Fibroblast of villous mesenchyme (primary cell): ENCODE results near the gene CASKIN1. TPM values are rescaled to one million over a fixed set of nuclear protein-coding genes. Genes with fewer than 3 reads are reported as not detected.

ENCODE experiments used
- DNase-seq: peaks from one replicate; pipeline ENCODE4 v3.0.0-alpha.2; 2010; ENCODE audit warnings: low read depth
- H3K4me3 ChIP-seq: 2 replicates; pipeline ENCODE4 v1.5.1; 2011; ENCODE audit warnings: low read depth, mild to moderate bottlenecking, low read length
- total RNA-seq: library from RNA; depleted of rRNA; stranded (reverse); fragments of >200 nt; gene quantifications from 2 replicates; pipeline ENCODE4 v1.2.3, GENCODE V29; 2012
- TF ChIP-seq, protein P1 (sequence below): IDR thresholded peaks from 2 replicates; pipeline ENCODE4 v1.5.1; 2012; ENCODE audit warnings: low read depth, mild to moderate bottlenecking, low read length; ENCODE audit not compliant: insufficient read depth

CASKIN1 gene
- total RNA-seq, 1 donor = 0.86 TPM

DNA sequence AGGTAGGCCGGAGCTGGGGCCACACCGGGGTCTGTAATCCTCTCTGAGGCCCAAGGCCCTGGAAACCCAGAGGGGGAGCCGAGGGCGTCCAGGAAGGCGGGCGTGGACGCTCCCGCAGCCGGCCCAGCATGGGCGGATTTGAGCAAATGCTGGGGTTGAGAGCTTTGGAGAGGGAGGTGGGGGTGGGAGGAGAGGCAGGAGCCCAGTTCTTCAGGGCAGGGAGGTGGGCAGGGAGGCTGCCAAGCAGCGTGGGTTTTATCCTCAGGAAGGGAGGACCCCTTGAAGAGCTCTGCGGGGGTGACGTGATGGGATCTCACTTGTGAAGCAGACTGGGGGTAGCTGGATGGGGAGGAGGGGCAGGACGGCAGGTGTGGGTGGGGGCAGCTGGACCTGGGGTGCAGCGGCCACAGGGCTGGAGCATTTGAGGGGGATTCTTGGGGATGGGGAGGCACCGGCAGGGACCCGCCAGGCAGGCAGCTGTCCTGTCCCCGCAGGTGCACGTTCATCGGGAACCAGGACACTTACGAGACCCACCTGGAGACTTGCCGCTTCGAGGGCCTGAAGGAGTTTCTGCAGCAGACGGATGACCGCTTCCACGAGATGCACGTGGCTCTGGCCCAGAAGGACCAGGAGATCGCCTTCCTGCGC lies 23.6 kb downstream of the CASKIN1 start:
- H3K4me3 ChIP-seq = no peak overlapping the region
- DNase-seq = no peak

DNA sequence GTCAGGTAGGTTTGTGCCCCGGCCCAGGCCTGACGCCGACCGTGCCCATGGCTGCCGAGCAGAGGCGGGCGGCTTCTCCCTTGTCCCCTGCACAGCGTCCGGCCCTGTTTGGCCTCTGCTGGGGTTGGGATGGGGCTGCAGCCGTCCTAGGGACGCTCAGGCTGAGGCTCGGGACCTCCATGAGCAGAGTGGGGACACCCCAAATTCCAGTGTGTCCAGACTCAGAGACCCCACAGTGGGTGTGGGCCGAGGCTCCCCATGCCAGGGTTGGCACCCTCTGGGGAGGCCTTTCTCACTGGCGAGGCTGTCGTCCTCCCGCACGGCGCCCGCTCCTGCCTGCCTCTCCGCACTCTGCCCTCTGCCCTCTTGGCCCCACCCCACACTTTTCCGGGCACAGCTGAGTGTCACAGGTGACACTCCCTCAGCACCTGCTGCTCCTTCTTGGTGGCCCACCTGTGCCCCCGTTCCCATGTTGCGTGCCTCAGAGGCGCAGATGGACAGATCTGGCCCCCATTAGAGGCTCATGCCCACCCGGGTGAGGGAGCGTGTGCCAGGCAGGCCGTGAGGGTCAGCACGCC lies 24.7 kb downstream of the CASKIN1 start:
- TF ChIP-seq, protein P1, sequence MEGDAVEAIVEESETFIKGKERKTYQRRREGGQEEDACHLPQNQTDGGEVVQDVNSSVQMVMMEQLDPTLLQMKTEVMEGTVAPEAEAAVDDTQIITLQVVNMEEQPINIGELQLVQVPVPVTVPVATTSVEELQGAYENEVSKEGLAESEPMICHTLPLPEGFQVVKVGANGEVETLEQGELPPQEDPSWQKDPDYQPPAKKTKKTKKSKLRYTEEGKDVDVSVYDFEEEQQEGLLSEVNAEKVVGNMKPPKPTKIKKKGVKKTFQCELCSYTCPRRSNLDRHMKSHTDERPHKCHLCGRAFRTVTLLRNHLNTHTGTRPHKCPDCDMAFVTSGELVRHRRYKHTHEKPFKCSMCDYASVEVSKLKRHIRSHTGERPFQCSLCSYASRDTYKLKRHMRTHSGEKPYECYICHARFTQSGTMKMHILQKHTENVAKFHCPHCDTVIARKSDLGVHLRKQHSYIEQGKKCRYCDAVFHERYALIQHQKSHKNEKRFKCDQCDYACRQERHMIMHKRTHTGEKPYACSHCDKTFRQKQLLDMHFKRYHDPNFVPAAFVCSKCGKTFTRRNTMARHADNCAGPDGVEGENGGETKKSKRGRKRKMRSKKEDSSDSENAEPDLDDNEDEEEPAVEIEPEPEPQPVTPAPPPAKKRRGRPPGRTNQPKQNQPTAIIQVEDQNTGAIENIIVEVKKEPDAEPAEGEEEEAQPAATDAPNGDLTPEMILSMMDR = no peak
- no peak for DNase-seq
- H3K4me3 ChIP-seq = no peak overlapping the region

More for the DNA sequence above, 23.6 kb downstream of the CASKIN1 start:
- TF ChIP-seq, protein P1 = no peak

DNA sequence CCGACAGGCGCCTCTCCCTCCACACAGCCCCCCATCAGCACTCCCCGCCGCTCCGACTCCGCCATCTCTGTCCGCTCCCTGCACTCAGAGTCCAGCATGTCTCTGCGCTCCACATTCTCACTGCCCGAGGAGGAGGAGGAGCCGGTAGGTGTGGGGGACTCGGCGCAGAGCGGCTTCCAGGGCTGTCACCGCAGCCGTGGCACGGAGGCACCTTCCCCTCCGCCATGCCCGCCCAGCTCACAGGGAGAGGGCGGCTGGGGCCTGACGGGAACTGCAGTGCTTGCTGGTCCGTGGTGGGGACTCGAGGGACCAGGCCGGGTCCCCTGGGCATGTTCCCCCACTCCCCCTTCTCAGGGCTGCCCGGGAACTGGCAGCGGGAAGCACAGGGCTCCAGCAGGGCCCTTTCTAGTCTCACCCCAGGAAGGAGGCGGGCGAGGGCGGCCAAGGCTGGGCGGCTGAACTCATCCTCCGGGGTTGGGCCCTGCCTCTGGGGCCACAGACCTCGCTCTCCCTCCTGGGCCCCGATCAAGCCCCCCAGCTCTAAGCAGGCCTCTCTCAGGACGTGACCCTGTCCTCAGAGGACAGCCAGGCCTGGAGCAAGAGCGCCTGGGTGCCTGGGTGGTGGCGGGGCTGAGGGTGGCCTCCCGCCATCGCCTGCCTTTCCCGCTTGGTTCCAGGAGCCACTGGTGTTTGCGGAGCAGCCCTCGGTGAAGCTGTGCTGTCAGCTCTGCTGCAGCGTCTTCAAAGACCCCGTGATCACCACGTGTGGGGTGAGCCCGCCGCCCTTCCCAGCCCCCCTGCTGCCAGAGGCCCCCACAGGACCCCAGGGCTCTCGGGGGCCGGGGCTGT lies 25.6 kb downstream of the CASKIN1 start:
- TF ChIP-seq, protein P1 = no peak
- DNase-seq = no peak
- H3K4me3 ChIP-seq = no peak overlapping the region

DNA sequence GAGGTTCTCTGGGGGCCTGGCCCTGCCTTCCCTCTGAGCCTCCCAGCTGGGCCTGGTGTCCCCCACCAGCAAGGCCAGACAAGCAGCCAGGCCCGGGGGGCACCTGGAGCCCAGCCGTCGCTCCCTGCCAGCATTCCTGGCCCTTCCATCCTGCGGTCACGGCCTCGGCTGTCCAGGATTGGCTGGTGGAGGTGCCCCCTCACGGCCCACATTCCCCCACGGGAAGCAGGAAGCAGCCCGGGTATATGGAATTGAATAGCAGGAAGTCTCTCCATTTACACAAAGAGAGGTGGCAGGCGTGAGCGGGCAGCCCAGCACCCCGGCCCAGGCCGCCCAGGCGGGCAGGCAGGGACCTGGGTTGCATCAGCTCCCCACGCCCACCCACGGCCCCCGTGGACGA lies 26.3 kb downstream of the CASKIN1 start:
- TF ChIP-seq, protein P1 = no peak
- no peak for DNase-seq

DNA sequence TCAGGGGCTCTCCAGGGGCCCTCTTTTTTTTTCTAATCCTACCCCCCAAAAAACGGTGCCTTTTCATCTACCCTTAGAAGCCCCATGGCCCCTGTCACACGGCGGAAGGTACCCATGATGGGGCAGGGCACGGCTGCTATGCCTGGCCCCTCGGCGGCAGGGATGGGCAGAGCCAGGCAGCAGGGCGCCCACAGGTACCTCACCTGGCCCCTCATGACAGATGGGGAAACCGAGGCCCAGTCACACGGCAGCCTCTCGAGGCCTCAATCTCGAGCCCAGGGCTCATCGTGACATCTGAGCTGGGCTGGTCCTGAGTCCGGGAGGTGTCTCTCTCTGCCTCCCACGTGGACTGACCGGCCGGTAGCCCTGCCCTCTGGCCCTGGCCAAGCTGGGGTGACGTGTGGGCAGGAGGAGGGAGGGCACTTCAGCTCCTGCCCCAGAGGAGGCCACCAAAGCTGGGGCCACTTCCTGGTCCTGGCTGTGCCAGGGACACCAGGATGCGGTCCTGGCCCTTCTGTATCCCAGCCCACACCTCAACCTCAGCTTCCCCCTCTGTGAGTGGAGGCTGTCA lies 29.3 kb downstream of the CASKIN1 start:
- no peak overlapping the region for H3K4me3 ChIP-seq
- no peak for DNase-seq
- TF ChIP-seq, protein P1 = no peak

More for the DNA sequence above, 26.3 kb downstream of the CASKIN1 start:
- no peak overlapping the region for H3K4me3 ChIP-seq

DNA sequence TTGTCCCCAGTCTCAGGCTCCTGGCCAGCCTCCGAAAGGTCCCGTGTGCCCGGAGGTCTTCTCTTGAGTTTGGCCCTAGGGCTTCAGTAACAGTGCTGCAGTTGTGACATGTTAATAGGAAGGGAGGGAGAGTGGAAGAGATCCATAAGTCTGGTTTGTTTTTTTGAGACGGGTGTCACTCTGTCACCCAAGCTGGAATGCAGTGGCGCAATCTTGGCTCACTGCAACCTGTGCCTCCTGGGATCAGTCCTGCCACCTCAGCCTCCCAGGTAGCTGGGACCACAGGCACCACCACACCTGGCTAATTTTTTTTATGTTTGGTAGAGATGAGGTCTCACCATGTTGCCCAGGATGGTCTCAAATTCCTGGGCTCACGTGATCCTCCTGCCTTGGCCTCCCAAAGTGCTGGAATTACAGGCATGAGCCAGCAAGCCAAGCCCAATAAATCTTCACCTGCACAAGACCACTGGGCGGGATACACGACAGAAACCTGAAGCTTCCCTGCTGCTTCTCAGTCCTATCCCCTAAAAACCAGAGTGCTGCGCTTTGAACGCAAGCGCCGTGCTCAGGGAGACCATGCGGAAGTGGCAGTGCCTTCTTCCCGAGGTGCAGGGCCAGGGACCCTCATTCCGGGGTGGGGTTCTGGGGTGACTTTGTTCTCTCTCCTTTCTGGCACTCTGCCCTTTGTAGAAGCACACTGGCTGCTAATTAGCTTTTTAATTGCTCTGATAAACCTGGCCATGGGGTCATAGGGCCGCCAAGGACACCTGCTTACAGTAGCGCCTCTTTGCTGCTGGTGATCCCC lies 29.9 kb downstream of the CASKIN1 start:
- TF ChIP-seq, protein P1 = no peak
- no peak for DNase-seq
- no peak overlapping the region for H3K4me3 ChIP-seq
